ENCODE results near the gene OR51A4.
"Not testable (repeated sequence)": the region's sequence is repeated elsewhere in the genome, so short reads cannot be mapped to it uniquely, and the experiment has no call there.

Gene OR51A4, protein sequence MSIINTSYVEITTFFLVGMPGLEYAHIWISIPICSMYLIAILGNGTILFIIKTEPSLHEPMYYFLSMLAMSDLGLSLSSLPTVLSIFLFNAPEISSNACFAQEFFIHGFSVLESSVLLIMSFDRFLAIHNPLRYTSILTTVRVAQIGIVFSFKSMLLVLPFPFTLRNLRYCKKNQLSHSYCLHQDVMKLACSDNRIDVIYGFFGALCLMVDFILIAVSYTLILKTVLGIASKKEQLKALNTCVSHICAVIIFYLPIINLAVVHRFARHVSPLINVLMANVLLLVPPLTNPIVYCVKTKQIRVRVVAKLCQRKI

DNA sequence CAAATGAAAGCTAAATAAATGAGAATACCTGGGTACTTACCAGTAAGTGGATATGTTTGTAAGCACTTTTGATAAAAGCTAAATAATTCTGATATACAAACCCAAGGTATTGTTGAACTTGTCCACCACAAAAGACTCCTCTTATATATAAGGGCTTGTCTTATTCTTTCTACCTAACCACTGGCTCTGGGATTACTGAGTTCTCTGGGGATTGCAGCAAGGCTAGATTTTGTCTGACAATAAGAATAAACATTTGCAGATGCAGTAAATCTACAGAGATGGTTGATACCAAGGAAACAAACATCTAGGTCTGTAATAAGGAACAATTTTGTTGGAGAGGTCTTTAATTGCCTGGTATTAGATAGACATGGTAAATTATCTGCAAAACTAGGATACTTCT lies at the start of gene OR51A4:
Gene OR51A4 (minus strand): TSS at position 101 of the 400 bp plus-strand sequence. CDS start 505 bp downstream, outside the sequence.
- DNase-seq (ENCODE audit: extremely low read depth in 1 of 2, low read depth in 1 of 2), result no peak

DNA sequence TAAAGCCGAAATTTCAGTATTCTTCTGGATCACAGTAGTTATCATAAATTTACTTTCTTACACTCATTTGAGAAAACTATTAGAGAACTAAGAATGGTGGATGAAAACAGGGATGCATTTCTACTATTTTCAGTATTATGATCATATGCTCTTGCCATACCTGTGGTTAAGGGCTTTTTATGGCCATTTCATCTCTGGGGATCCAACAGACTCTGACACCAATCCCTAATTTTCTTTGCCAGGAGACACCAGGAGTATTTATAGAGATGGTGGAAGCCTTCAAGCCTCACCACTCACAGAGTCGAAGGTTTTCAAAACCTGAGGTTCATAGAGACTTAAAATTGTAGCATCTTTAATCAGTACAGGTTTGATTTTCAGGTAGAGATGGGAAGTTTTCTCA lies 47.1 kb upstream of the OR51A4 start, which contains the start of gene OR51L1:
Gene OR51L1 (plus strand): TSS at position 301 of the 400 bp plus-strand sequence. CDS start 4,132 bp downstream, outside the sequence.
- no peak for DNase-seq (ENCODE audit: extremely low read depth in 1 of 2, low read depth in 1 of 2)

DNA sequence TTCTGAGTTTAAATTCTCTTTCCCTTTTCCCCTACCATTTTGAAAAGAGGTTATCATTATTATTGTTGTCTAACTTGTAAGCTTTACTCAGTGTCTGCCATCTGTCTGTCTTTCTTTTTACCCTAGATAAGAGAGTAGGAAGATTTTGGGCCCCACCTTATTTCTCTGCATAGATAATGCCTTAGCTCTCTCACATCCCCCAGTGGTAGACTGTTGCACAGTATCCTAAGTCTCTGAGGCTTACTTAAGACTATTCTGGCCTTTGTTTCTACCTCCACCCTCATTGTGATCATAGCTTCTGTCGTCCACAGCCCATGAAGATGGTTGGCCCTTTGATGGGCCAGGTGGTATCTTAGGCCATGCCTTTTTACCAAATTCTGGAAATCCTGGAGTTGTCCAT lies 43.7 kb upstream of the OR51A4 start:
- no peak for DNase-seq (ENCODE audit: extremely low read depth in 1 of 2, low read depth in 1 of 2)

DNA sequence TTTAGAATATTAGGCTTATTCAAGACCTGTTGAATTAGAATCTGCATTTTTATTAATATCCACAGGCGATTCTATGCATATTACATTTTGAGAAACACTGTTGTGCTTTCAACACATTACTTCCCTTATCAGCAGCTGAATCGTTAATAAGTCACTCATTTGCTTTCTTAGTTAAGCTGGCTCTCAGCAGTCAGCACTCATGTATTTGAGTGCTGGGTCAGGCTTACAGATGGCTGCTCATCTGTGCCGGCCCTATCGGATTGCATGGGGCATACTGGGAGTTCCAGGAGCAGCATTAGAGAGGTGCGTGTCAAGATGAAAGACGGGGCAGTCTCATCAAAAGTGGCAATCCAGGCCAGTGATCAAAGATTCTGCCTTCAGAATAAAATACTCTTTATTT lies 36.4 kb upstream of the OR51A4 start:
- no peak for DNase-seq (ENCODE audit: extremely low read depth in 1 of 2, low read depth in 1 of 2)

DNA sequence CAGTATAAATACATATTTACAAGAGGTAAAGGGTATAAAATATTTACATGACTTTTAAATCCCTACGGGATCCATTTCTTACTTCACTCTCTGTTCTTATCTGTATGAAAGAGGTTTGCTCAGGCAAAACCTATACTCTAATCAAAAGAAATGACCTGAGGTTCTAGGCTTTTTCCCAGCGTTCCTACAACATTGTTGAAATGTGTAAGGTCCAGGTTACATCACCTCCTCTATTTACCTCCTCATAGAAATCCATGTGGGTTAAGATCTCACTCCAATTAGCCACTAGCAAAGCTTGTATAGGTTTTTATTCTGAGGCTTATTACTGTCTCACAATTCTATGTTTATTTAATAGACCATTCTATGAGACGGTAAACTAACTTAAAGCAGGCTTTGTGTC lies 35.3 kb upstream of the OR51A4 start:
- no peak for DNase-seq (ENCODE audit: extremely low read depth in 1 of 2, low read depth in 1 of 2)

DNA sequence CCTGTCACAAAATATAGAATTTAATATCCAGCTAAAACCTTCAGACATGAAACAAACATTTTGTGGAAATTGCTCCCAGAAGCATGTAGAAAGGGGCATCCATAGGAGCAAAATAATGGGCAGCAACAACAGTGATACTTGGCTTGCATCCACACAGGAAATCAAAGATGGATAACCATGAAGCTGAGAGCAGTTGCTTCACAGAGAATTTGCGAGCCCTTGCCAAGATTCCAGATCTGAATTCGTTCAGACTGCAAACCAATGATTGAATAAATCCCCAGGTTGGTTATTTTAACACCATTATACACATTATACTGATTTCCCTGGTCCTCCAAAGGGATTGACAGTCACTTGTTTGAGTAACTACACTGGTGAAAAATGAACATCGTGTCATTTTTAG lies 31.6 kb upstream of the OR51A4 start:
- no peak for DNase-seq (ENCODE audit: extremely low read depth in 1 of 2, low read depth in 1 of 2)

DNA sequence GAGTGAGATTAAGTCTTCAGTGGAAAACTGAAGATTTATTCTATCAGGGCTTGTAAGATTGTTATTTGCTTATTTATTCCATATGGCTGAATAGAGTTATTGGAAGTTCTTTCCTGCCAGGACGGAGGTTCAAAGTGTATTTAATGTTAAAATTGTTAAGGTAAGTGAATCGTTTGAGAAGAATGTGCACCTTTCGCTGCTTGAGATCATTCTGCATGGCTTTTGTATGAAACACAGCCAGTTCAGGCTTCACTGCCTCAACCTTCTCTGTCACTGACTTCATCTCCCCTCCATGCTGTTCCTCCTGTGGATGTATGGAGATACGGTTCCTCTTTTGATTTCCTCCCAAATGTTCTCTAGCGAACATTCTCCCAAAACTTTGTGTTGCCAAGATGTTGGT lies 28.0 kb upstream of the OR51A4 start:
- DNase-seq (ENCODE audit: extremely low read depth in 1 of 2, low read depth in 1 of 2), result no peak

DNA sequence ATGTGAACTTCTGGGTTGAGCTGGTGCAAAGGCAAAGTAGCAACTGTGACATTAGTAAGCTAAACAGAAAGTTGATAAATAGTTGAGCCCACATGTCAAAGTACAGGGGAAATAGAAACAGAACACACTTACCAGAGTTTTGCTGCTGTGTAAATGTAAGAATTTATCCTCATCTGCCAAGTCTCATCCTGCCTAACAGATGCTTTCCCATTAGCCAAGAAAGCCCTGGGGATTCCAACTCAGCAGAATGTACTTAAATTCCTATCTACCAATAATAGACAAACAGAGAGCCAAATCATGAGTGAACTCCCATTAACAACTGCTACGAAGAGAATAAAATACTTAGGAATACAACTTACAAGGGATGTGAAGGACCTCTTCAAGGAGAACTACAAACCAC lies 15.4 kb upstream of the OR51A4 start:
- DNase-seq (ENCODE audit: extremely low read depth in 1 of 2, low read depth in 1 of 2), result no peak

DNA sequence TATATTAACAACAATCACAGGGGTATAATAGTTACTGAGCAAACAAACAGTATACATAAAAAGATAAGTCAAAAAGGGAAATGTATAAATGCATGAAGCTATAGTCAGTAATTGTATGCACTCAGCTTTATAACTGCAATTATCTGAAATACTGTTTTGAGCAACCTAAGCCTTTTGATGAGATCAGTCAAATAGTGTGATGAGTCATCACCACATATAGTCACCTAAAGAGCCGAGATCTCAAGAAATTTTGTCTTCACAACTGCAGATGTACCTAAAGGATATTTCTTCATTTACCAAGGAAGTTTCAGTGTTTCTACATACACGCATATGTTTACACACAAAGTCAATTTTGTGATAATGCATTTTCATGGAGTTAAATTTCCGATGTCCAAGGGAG lies 13.5 kb upstream of the OR51A4 start:
- DNase-seq (ENCODE audit: extremely low read depth in 1 of 2, low read depth in 1 of 2), result no peak

DNA sequence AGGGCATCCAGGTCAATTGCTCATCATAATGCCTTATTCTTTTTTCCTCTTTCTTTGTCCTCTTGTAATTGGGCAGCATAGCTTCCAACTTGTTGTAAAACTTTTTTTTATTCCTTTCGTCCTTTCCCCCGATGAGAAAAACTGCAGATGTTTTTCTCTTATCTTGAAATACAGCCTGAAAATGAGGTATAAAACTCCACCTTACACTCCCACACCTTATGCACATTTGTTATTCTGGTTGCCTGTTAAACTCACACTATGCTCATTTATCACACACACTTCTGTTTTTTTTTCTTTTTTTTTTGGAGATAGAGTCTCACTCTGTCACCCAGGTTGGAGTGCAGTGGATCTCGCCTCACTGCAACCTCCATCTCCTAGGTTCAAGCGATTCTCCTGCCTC lies 10.0 kb upstream of the OR51A4 start:
- no peak for DNase-seq (ENCODE audit: extremely low read depth in 1 of 2, low read depth in 1 of 2)

DNA sequence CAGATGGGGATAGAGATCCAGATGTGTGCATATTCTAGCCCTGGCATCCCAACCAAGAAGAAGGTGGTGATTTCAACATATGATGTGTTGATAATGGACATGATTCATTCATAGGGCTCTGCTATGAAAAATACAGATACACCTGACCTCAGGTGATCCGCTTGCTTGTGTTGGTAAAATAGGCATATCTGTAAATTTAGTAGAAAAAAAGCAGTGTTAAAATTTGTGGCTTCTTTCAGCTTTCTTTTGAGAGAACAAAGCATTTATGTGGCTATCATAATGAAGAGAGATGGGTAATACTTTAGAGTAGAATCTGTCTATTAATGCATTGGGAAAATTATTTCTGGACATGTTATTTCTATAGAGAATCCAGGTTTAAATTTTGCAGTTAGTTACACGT lies 8.2 kb upstream of the OR51A4 start, which contains the start of gene OR51A2:
Gene OR51A2 (minus strand): TSS at position 101 of the 400 bp plus-strand sequence. CDS start 0 bp downstream, at position 101.
- not testable (repeated sequence) for DNase-seq (ENCODE audit: extremely low read depth in 1 of 2, low read depth in 1 of 2)

DNA sequence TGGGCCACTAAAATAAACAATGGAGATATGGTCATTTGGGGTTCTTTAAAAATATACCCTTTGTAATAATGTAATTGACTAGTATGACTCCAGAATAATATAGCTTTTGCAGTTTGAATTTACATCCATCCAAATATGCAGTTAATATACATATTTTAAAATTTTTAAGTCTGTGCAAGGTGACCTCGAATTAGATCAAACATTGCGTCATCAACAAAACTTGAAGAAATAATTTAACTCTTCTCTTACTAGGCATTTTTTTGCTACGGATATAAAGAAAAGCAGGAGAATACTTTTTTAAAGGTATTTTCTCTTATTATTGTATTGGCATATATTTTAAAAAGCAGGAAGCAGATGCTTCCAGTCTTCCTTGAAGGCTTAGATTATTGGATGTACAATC lies 10.7 kb downstream of the OR51A4 start:
- DNase-seq (ENCODE audit: extremely low read depth in 1 of 2, low read depth in 1 of 2), result no peak

DNA sequence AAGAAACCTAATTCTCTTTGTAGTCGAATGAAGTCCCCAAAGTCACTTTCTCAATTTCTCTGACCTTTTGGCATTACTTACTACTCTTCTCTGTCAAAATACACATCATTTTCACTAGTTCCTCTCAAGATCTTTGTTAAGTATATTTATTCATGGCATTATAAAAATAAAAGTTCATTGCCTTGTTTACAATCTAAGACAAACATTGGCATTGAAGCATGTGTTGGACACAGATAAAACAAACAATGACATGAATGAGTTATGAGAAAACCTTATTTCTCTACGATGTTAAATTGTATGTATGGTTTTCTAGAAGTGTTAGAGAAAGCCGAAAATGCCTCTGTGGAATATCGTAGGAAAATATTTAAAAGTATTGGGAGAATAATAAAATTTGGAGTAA lies 14.7 kb downstream of the OR51A4 start:
- no peak for DNase-seq (ENCODE audit: extremely low read depth in 1 of 2, low read depth in 1 of 2)

DNA sequence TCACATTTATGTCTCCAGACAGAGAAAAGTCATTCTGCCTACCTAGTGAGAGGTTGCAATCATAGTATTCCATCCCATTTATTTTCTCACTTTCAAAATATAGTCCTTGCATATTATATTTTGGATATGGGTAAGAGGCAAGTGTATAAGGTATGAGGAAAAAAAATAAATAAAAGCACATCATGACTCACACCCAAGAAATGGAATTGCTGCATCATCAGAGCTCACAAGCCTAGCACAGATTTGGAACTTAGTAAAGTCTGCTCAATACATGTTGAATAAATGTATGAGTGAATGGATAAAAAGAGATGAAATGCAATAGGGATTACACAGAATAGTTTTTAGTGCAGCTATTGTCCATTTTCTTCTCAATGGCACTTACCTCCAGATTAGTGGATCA lies 20.8 kb downstream of the OR51A4 start:
- DNase-seq (ENCODE audit: extremely low read depth in 1 of 2, low read depth in 1 of 2), result no peak

DNA sequence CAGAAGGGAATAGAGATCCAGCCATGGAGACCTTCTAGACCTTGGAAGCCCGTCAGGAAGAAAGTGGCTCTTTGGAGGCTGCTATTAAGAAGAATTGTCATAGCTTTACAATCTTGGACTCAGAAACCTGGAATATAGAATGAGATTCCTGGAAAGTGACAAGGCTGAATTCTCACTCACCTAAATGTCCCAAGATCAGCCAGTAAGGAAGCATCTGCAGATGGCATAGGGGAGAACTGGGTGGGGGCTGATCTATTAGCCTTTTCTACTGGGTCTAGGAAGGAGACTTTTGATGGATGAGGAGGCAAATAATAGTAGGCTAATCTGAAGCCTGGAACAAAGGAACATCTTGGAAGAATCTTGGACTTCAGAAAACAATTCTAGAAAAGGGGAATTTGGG lies 23.2 kb downstream of the OR51A4 start, which contains the start of gene OR51G1:
Gene OR51G1 (minus strand): TSS at position 101 of the 400 bp plus-strand sequence. CDS start 0 bp downstream, at position 101.
- no peak for DNase-seq (ENCODE audit: extremely low read depth in 1 of 2, low read depth in 1 of 2)

DNA sequence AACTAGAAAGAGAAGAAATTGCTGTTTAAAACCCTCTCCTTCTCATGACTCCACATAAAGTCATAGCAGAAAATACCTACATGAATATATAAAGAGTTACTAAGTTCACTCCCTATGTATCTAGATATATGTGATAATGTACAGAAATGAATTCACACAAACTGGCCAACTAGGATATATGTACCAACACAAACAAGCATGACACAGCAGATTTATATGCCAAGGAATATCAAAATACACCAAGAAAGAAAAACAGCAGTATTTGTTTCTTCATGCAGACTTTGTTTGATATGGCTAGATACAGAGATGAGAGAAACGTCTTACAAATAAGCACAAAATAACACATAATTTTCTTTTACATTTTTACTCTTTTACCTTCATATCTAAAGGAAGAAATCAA lies 25.1 kb downstream of the OR51A4 start:
- no peak for DNase-seq (ENCODE audit: extremely low read depth in 1 of 2, low read depth in 1 of 2)

DNA sequence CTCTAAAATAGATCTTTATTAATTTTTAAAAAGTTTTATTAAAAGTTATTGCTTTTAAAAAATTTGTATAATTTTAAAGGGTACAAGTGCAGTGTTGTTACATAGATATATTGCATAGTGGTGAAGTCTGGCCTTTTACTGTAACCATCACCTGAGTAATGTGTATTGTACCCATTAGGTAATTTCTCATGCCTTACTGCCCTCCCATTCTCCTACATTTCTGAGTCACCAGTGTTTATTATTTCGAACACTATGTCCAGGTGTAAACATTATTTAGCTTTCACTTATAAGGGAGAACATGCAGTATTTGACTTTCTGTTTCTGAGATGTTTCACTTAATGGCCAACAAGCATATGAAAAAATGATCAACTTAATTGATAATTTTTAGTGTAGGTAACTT lies 25.6 kb downstream of the OR51A4 start:
- DNase-seq (ENCODE audit: extremely low read depth in 1 of 2, low read depth in 1 of 2), result no peak

DNA sequence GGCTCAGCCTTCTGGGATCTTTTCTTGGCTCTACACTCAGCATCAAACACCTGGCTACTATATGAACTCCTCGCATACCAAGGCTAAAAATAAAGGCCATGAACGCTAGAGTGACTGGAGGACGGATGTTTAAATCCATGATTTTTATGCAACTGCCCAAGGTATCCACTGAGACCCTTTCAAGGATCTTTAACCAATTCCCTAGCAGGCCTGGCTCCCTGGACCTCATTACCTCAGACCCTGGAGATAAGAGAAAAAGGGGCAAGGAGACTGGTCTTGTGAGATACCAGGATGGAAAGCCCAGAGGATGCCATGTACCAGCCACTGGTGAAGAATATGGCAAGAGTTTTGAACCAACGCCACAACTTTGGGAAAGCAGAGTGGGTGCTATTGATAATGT lies 28.2 kb downstream of the OR51A4 start, which contains the start of gene OR51G2:
Gene OR51G2 (minus strand): TSS at position 101 of the 400 bp plus-strand sequence. CDS start 3,687 bp downstream, outside the sequence.
- no peak for DNase-seq (ENCODE audit: extremely low read depth in 1 of 2, low read depth in 1 of 2)

DNA sequence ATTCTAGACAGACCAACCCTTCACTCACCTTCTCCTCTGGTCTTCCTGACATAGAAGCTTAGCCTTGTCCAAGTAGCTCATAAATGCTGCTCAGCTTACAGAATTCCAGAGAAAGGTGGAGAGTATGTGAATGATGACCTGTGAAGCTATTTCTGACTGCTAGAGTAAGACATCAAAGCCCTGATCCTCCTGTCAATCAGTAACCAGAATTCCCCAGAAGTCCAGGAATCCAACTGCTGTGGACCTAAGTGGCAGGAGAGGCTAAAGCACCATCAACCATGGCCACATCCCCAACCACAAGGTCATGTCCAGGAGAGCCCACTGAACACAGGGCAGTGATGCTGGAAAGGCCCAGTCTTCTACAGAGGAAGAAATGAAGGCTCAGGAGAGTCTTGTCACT lies 30.8 kb downstream of the OR51A4 start:
- no peak for DNase-seq (ENCODE audit: extremely low read depth in 1 of 2, low read depth in 1 of 2)

DNA sequence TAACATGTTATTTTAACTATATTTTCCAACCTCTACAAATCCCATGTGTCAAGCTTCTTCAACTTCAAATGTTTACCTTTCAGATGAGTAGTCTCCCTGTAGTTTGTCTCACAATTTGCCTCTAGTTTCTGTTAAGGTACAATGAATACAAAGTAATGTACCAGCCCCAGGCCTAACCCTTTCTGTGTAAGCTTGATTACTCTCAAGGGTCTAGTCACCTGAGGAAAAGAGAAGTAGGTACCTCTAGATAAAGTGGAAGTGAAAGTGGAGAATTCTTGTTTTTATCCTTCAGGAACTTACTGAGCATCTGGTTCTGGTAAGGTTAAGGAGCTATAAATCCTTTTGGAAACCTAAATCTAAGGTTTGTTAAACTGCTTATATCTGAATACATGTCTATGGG lies 43.9 kb downstream of the OR51A4 start, which contains the start of gene OR51A7:
Gene OR51A7 (plus strand): TSS at position 300 of the 400 bp plus-strand sequence. CDS start 3,587 bp downstream, outside the sequence.
- DNase-seq (ENCODE audit: extremely low read depth in 1 of 2, low read depth in 1 of 2), result no peak

All from stimulated activated CD8-positive, alpha-beta memory T cell treated with anti-CD3 and anti-CD28 coated beads, Interleukin-7, amount 100 ng/mL, for 48 hours (primary cell).